ENCODE results near the gene HOXA10.

- TF ChIP-seq EZH2 (IDR thresholded peaks at IDR 0.05; ENCODE audit: low read length, missing control alignments) = no peak
- no peak for TF ChIP-seq CTCF (conservative IDR thresholded peaks at IDR 0.05 in 1 of 2, IDR thresholded peaks at IDR 0.05 in 1 of 2; ENCODE audit: low read depth in 1 of 2, low read length in 2 of 2)
Measured at GRCh38 chr7:27208998-27209397, 34.9 kb upstream of the HOXA10 start.
